ENCODE measurements around the gene TRIP13.
A peak's percentile ranks its signal among the peaks of the same experiment; 100 is the strongest.

TRIP13 gene

GRCh38 chr5:885127-885442 is 7.6 kb upstream of the TRIP13 start:
- Mint-ChIP-seq H3K27me3 (ENCODE audit: low read depth, poor library complexity) (no peaks in the 10 kb centered on the region), H3K4me3 (no peak overlapping the region), H3K36me3 (ENCODE audit: low read depth) (peaks cover 88% of the 10 kb centered on the region), H3K9me3 (no peaks in the 10 kb centered on the region), H3K27ac (no peak overlapping the region), H3K4me1 (no peaks in the 10 kb centered on the region)
- DNase-seq: no peak
- TF ChIP-seq CTCF (IDR thresholded peaks at IDR 0.05): no peak

GRCh38 chr5:885529-885928 is 7.2 kb upstream of the TRIP13 start:
- Mint-ChIP-seq H3K9me3 (no peaks in the 10 kb centered on the region), H3K36me3 (ENCODE audit: low read depth) (peaks cover 88% of the 10 kb centered on the region), H3K4me1 (peaks cover 1% of the 10 kb centered on the region), H3K4me3 (no peak overlapping the region), H3K27me3 (ENCODE audit: low read depth, poor library complexity) (no peaks in the 10 kb centered on the region), H3K27ac (no peak overlapping the region)
- no peak for TF ChIP-seq CTCF (IDR thresholded peaks at IDR 0.05)
- no peak for DNase-seq

GRCh38 chr5:886036-886435 is 6.6 kb upstream of the TRIP13 start:
- H3K4me1 Mint-ChIP-seq: peaks cover 6% of the 10 kb centered on the region

GRCh38 chr5:886716-887325 is 5.9 kb upstream of the TRIP13 start:
- Mint-ChIP-seq H3K4me1 (peaks cover 14% of the 10 kb centered on the region), H3K4me3 (no peak overlapping the region), H3K27me3 (ENCODE audit: low read depth, poor library complexity) (no peaks in the 10 kb centered on the region), H3K9me3 (no peaks in the 10 kb centered on the region), H3K36me3 (ENCODE audit: low read depth) (peaks cover 86% of the 10 kb centered on the region), H3K27ac (peak overlapping the region; percentile 71)
- no peak for TF ChIP-seq CTCF (IDR thresholded peaks at IDR 0.05)
- DNase-seq: no peak

More at GRCh38 chr5:886036-886435, 6.6 kb upstream of the TRIP13 start:
- no peaks in the 10 kb centered on the region for H3K9me3 Mint-ChIP-seq
- no peak overlapping the region for H3K4me3 Mint-ChIP-seq
- DNase-seq: no peak
- no peak for TF ChIP-seq CTCF (IDR thresholded peaks at IDR 0.05)
- no peaks in the 10 kb centered on the region for H3K27me3 Mint-ChIP-seq (ENCODE audit: low read depth, poor library complexity)
- H3K27ac Mint-ChIP-seq: no peak overlapping the region
- peaks cover 86% of the 10 kb centered on the region for H3K36me3 Mint-ChIP-seq (ENCODE audit: low read depth)

GRCh38 chr5:887947-888637 is 4.6 kb upstream of the TRIP13 start:
- H3K4me3 Mint-ChIP-seq: no peak overlapping the region
- H3K4me1 Mint-ChIP-seq: peaks cover 16% of the 10 kb centered on the region
- no peak for TF ChIP-seq CTCF (IDR thresholded peaks at IDR 0.05)
- H3K27me3 Mint-ChIP-seq (ENCODE audit: low read depth, poor library complexity): no peaks in the 10 kb centered on the region
- DNase-seq: no peak
- peaks cover 73% of the 10 kb centered on the region for H3K36me3 Mint-ChIP-seq (ENCODE audit: low read depth)
- H3K27ac Mint-ChIP-seq: no peak overlapping the region
- no peaks in the 10 kb centered on the region for H3K9me3 Mint-ChIP-seq

GRCh38 chr5:888638-889035 is 4.0 kb upstream of the TRIP13 start:
- Mint-ChIP-seq H3K27ac (no peak overlapping the region), H3K4me3 (no peak overlapping the region), H3K4me1 (peaks cover 20% of the 10 kb centered on the region), H3K27me3 (ENCODE audit: low read depth, poor library complexity) (no peaks in the 10 kb centered on the region), H3K9me3 (no peaks in the 10 kb centered on the region), H3K36me3 (ENCODE audit: low read depth) (peaks cover 68% of the 10 kb centered on the region)
- DNase-seq: no peak
- TF ChIP-seq CTCF (IDR thresholded peaks at IDR 0.05): no peak

All from nephron progenitor cell (in vitro differentiated cells).